Left lung (tissue), 10 donors: Measurements from ENCODE around the gene HAAO. TPM values are rescaled to one million over a fixed set of nuclear protein-coding genes. Genes with fewer than 3 reads are reported as not detected.

Experiments used
- ATAC-seq: fragments of 200-7000 bp; cut with Tn5 transposase; one replicate; pipeline ENCODE4 v1.9.1; 2020; ENCODE audit warnings: moderate library complexity
- DNase-seq, 4 donors: peaks; one replicate each; pipeline ENCODE4 v3.0.0-alpha.2; 2013 to 2020
- H3K27ac ChIP-seq, 2 donors: fragments of 200-600 bp; sonication (generic) in 1 of 2; one replicate each; pipeline versions ENCODE4 v1.5.0 to v1.8.0; 2020 to 2021
- H3K27me3 ChIP-seq, 2 donors: fragments of 200-600 bp; sonication (generic) in 1 of 2; one replicate each; pipeline versions ENCODE4 v1.5.0 to v1.8.0; 2020 to 2021
- H3K36me3 ChIP-seq, 2 donors: fragments of 200-600 bp; sonication (generic) in 1 of 2; one replicate each; pipeline versions ENCODE4 v1.5.0 to v1.8.0; 2020 to 2021
- H3K4me1 ChIP-seq, 2 donors: fragments of 200-600 bp; one replicate each; pipeline ENCODE4 v1.8.0; 2021
- H3K4me3 ChIP-seq, 2 donors: fragments of 200-600 bp; sonication (generic) in 1 of 2; one replicate each; pipeline versions ENCODE4 v1.5.0 to v1.8.0; 2020 to 2021; ENCODE audit warnings: mild to moderate bottlenecking in 1 of 2
- H3K9me3 ChIP-seq, 2 donors: fragments of 200-600 bp; sonication (generic) in 1 of 2; one replicate each; pipeline versions ENCODE4 v1.5.0 to v1.8.0; 2020 to 2021
- CTCF ChIP-seq, 2 donors: fragments of 200-600 bp; sonication (generic) in 1 of 2; IDR thresholded peaks; one replicate each; pipeline versions ENCODE4 v1.5.0 to v1.8.0; 2021; ENCODE audit warnings: antibody characterized with exemption in 2 of 2
- intact Hi-C, 2 donors: fragments of 100-400 bp; cut with DNase I; formaldehyde crosslinking; loops; one replicate each; pipeline versions ENCODE4 v1.11.2 to v1.14.2; 2022
- polyA plus RNA-seq, 6 donors: library from polyadenylated mRNA; unstranded; fragments of 120-200 nt; gene quantifications; one replicate each; pipeline ENCODE4 v1.2.1, GENCODE V29; 2013; ENCODE audit not compliant: insufficient read length in 6 of 6
- total RNA-seq, 2 donors: library from RNA; stranded (reverse); fragmentation: NEBNext Ultra II Directional; extraction: Animal tissue kit (Norgen Biotek cat#: 25700); gene quantifications; one replicate each; pipeline ENCODE4 v1.2.1, GENCODE V29; 2021
- donor health status: DM: no; HTN: yes; CAD: no.
- donor health status: DM: no; HTN: no; CAD: no.

The HAAO gene
- total and polyA plus RNA-seq, 8 donors = 6.2 to 32.8 (median 28.3) TPM

GRCh38 chr2:42799881-42800280 is 7.5 kb upstream of the HAAO start:
- no peak for TF ChIP-seq CTCF (IDR thresholded peaks at IDR 0.05)
- DNase-seq = no peak
- Histone ChIP-seq H3K9me3 (no peaks in the 10 kb centered on the region), H3K4me3 (no peak overlapping the region), H3K36me3 (no peaks in the 10 kb centered on the region), H3K27me3 (no peaks in the 10 kb centered on the region), H3K27ac (no peak overlapping the region), H3K4me1 (peaks cover 0 to 7% of the 10 kb centered on the region in 2 donors)
- intact Hi-C loops = no loop called here
- ATAC-seq = no peak

DNA sequence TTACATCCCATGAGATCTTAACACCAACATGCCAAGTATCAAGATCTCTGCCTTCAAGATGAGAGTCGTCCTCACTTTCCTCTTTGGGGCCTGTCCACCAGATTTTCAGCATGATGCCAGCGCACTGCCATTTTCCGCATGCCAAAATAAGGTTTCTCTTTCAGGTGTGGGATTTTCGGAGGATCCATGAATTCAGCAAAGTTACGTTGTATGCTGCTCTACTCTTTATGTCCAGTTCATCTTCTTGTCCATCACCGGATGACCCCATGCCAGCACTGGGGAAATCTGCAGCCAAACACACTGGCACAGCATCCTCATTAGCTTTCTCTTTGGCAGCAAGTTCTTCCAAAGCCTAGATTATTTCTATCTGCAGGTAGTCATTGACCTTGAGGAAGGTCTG is 4.9 kb upstream of the HAAO start:
- DNase-seq (no peak), ATAC-seq (no peak)
- no peaks in the 10 kb centered on the region for H3K36me3 ChIP-seq
- H3K27ac ChIP-seq = no peak overlapping the region
- no peaks in the 10 kb centered on the region for H3K9me3 ChIP-seq
- peaks cover 0 to 11% of the 10 kb centered on the region in 2 donors for H3K27me3 ChIP-seq
- H3K4me1 ChIP-seq = peaks cover 0 to 16% of the 10 kb centered on the region in 2 donors
- intact Hi-C loops = no loop called here
- H3K4me3 ChIP-seq = no peak overlapping the region
- TF ChIP-seq CTCF (IDR thresholded peaks at IDR 0.05) = no peak

GRCh38 chr2:42796427-42797248 is 4.3 kb upstream of the HAAO start:
- Histone ChIP-seq H3K9me3 (no peaks in the 10 kb centered on the region), H3K36me3 (no peaks in the 10 kb centered on the region), H3K4me3 (no peak overlapping the region), H3K27me3 (peaks cover 0 to 11% of the 10 kb centered on the region in 2 donors), H3K4me1 (peaks cover 0 to 20% of the 10 kb centered on the region in 2 donors), H3K27ac (no peak overlapping the region)
- TF ChIP-seq CTCF (IDR thresholded peaks at IDR 0.05) = no peak
- DNase-seq (no peak), ATAC-seq (no peak)
- intact Hi-C loops = no loop called here

GRCh38 chr2:42795841-42796301 is 3.5 kb upstream of the HAAO start:
- H3K27ac ChIP-seq = no peak overlapping the region
- ATAC-seq = no peak
- DNase-seq = no peak

More at GRCh38 chr2:42795841-42796301, 3.5 kb upstream of the HAAO start:
- Histone ChIP-seq H3K36me3 (no peaks in the 10 kb centered on the region), H3K9me3 (no peaks in the 10 kb centered on the region), H3K4me3 (no peak overlapping the region), H3K27me3 (peaks cover 0 to 11% of the 10 kb centered on the region in 2 donors), H3K4me1 (peaks cover 0 to 20% of the 10 kb centered on the region in 2 donors)
- intact Hi-C loops = no loop called here
- TF ChIP-seq CTCF (IDR thresholded peaks at IDR 0.05) = no peak
